IMR-90 (cell line): Measurements from ENCODE around the gene PKDCC. TPM values are rescaled to one million over a fixed set of nuclear protein-coding genes. Genes with fewer than 3 reads are reported as not detected.

Experiments used
- ATAC-seq: fragments of 200-7000 bp; cut with Tn5 transposase; 2 replicates; pipeline ENCODE4 v1.9.1; 2020; ENCODE audit warnings: low read depth, mild to moderate bottlenecking, moderate library complexity
- BruUV-seq: library from RNA; stranded (reverse); fragments of 400-500 nt; replicated peaks from 2 replicates; lab custom pipeline; 2021; lab: Mats Ljungman, UMichigan
- CTCF ChIA-PET: fragments of 300-600 bp; formaldehyde crosslinking; extraction: SDS; loops from one replicate; lab custom pipeline; 2021; ENCODE audit warnings: antibody characterized with exemption; lab: Yijun Ruan, JAX
- POLR2A ChIA-PET: fragments of 300-600 bp; sonication (Branson Sonifier 250); formaldehyde crosslinking; loops from one replicate; lab custom pipeline; 2022; ENCODE audit warnings: antibody characterized with exemption; ENCODE audit not compliant: unreplicated experiment; lab: Charles Lee
- DNase-seq: peaks from one replicate; pipeline ENCODE4 v3.0.0; 2013
- H2AFZ ChIP-seq: replicated peaks from 2 replicates; pipeline ENCODE3; 2013; ENCODE audit warnings: low read length, mild to moderate bottlenecking; ENCODE audit not compliant: poor library complexity
- H2AK5ac ChIP-seq: 2 replicates; pipeline ENCODE4 v1.6.1; 2013; ENCODE audit warnings: low read depth, low read length, inconsistent platforms
- H2AK9ac ChIP-seq: replicated peaks from 2 replicates; pipeline ENCODE3; 2013; ENCODE audit warnings: mild to moderate bottlenecking, low read depth, low read length, moderate library complexity; ENCODE audit not compliant: poor library complexity
- H2BK120ac ChIP-seq: 2 replicates; pipeline ENCODE4 v1.6.1; 2013; ENCODE audit warnings: low read depth, low read length, inconsistent platforms
- H2BK15ac ChIP-seq: 3 replicates; pipeline ENCODE4 v1.6.1; 2013; ENCODE audit warnings: low read depth, low read length, inconsistent platforms
- H2BK20ac ChIP-seq: 2 replicates; pipeline ENCODE4 v1.6.1; 2013; ENCODE audit warnings: low read depth, mild to moderate bottlenecking, inconsistent platforms, low read length, moderate library complexity
- H2BK5ac ChIP-seq: 2 replicates; pipeline ENCODE4 v1.6.1; 2013; ENCODE audit warnings: mild to moderate bottlenecking, low read depth, low read length, inconsistent platforms; ENCODE audit not compliant: poor library complexity, severe bottlenecking
- H3K14ac ChIP-seq: replicated peaks from 2 replicates; pipeline ENCODE4 v1.6.1; 2013; ENCODE audit warnings: low read depth, low read length, inconsistent platforms
- H3K18ac ChIP-seq: 2 replicates; pipeline ENCODE4 v1.6.1; 2013; ENCODE audit warnings: low read depth, low read length, control low read depth
- H3K23ac ChIP-seq: 2 replicates; pipeline ENCODE4 v1.6.1; 2013; ENCODE audit warnings: low read depth, low read length, inconsistent platforms
- H3K27ac ChIP-seq: 2 replicates; pipeline ENCODE4 v1.5.1; 2013; ENCODE audit warnings: mild to moderate bottlenecking, control low read depth, low read length; ENCODE audit not compliant: insufficient read depth
- H3K27me3 ChIP-seq: 2 replicates; pipeline ENCODE4 v1.6.1; 2013; ENCODE audit warnings: low read length; ENCODE audit not compliant: control insufficient read depth, insufficient read depth
- H3K36me3 ChIP-seq: 2 replicates; pipeline ENCODE4 v1.6.1; 2013; ENCODE audit warnings: low read length, mixed read lengths; ENCODE audit not compliant: control insufficient read depth, insufficient read depth
- H3K4ac ChIP-seq: 2 replicates; pipeline ENCODE4 v1.6.1; 2013; ENCODE audit warnings: low read depth, low read length, inconsistent platforms
- H3K4me1 ChIP-seq: 2 replicates; pipeline ENCODE4 v1.6.1; 2013; ENCODE audit warnings: low read length, mixed read lengths; ENCODE audit not compliant: control insufficient read depth, insufficient read depth
- H3K4me2 ChIP-seq: 2 replicates; pipeline ENCODE4 v1.6.1; 2013; ENCODE audit warnings: low read depth, mild to moderate bottlenecking, control low read depth, low read length, moderate library complexity
- H3K4me3 ChIP-seq: 2 replicates; pipeline ENCODE4 v1.5.1; 2013; ENCODE audit warnings: low read depth, mild to moderate bottlenecking, control low read depth, low read length, moderate library complexity; ENCODE audit not compliant: insufficient read depth
- H3K56ac ChIP-seq: 2 replicates; pipeline ENCODE4 v1.6.1; 2013; ENCODE audit warnings: low read length, inconsistent platforms; ENCODE audit not compliant: insufficient read depth; ENCODE audit errors: extremely low read depth
- H3K79me1 ChIP-seq, 2 experiments: 2 replicates each; pipeline ENCODE4 v1.6.1; 2013; ENCODE audit warnings: low read length in 2 of 2, inconsistent platforms in 1 of 2, low read depth in 1 of 2
- H3K9ac ChIP-seq: 2 replicates; pipeline ENCODE4 v1.6.1; 2013; ENCODE audit warnings: low read depth, low read length, control low read depth
- H3K9me1 ChIP-seq: 2 replicates; pipeline ENCODE4 v1.6.1; 2013; ENCODE audit warnings: low read length, inconsistent platforms; ENCODE audit not compliant: insufficient read depth
- H3K9me3 ChIP-seq: 2 replicates; pipeline ENCODE4 v1.6.1; 2013; ENCODE audit warnings: low read length; ENCODE audit not compliant: control insufficient read depth, insufficient read depth
- H4K20me1 ChIP-seq: 2 replicates; pipeline ENCODE4 v1.6.1; 2013; ENCODE audit warnings: low read length, inconsistent platforms; ENCODE audit not compliant: insufficient read depth
- H4K5ac ChIP-seq: 2 replicates; pipeline ENCODE4 v1.6.1; 2013; ENCODE audit warnings: mild to moderate bottlenecking, low read depth, low read length, control low read depth
- H4K8ac ChIP-seq, 2 experiments: 2 replicates each; pipeline ENCODE4 v1.6.1; 2013; ENCODE audit warnings: low read depth in 2 of 2, low read length in 2 of 2, control low read depth in 1 of 2, inconsistent platforms in 1 of 2
- H4K91ac ChIP-seq: 2 replicates; pipeline ENCODE4 v1.6.1; 2013; ENCODE audit warnings: low read depth, low read length, inconsistent platforms; ENCODE audit not compliant: insufficient read depth
- BHLHE40 ChIP-seq: fragments of 150-350 bp; IDR thresholded peaks from 2 replicates; pipeline ENCODE4 v1.6.1; 2016; ENCODE audit warnings: mild to moderate bottlenecking, low read depth, low read length
- CHD1 ChIP-seq: IDR thresholded peaks from 2 replicates; pipeline ENCODE4 v1.6.1; 2012; ENCODE audit warnings: low read depth, low read length, improper control_type of control experiment
- CTCF ChIP-seq: conservative IDR thresholded peaks from 2 replicates; pipeline ENCODE4 v1.5.1; 2012; ENCODE audit warnings: mild to moderate bottlenecking, low read depth, low read length, improper control_type of control experiment
- MAFK ChIP-seq: IDR thresholded peaks from 2 replicates; pipeline ENCODE4 v1.6.1; 2012; ENCODE audit warnings: low read depth, low read length, improper control_type of control experiment
- MAZ ChIP-seq: IDR thresholded peaks from 2 replicates; pipeline ENCODE4 v1.6.1; 2012; ENCODE audit warnings: low read depth, mild to moderate bottlenecking, low read length, improper control_type of control experiment, moderate library complexity, borderline replicate concordance
- NFE2L2 ChIP-seq: fragments of 150-350 bp; IDR thresholded peaks from 2 replicates; pipeline ENCODE4 v1.6.1; 2016; ENCODE audit warnings: low read depth, mild to moderate bottlenecking, low read length
- RCOR1 ChIP-seq: IDR thresholded peaks from 2 replicates; pipeline ENCODE4 v1.6.1; 2012; ENCODE audit warnings: mild to moderate bottlenecking, low read length, improper control_type of control experiment; ENCODE audit not compliant: insufficient replicate concordance
- WGBS, 2 experiments: methylation state at CpG; one replicate each; pipeline versions ENCODE4 v1.1.5 to v1.1.7; 2013; ENCODE audit warnings: missing lambda C conversion rate in 2 of 2; ENCODE audit not compliant: insufficient read length in 1 of 2; ENCODE audit errors: extremely low coverage in 2 of 2; 5-methylcytosine and 5-hydroxymethylcytosine counted together
- dilution Hi-C: fragments of 300-500 bp; cut with HindIII; formaldehyde crosslinking; loops from one replicate; pipeline ENCODE4 v1.14.3; 2018; ENCODE audit warnings: low sequenced_read_pairs; ENCODE audit not compliant: unreplicated experiment
- in situ Hi-C: fragments of 300-500 bp; cut with MboI; formaldehyde crosslinking; loops from 3 replicates; pipeline ENCODE4 v1.14.3; 2019; ENCODE audit warnings: low sequenced_read_pairs, inconsistent platforms, mixed read lengths
- intact Hi-C: fragments of 100-400 bp; cut with micrococcal nuclease; formaldehyde crosslinking; loops from 2 replicates; pipeline ENCODE4 v1.10.0; 2022
- polyA plus RNA-seq, 3 experiments: library from polyadenylated mRNA; depleted of rRNA; stranded (reverse); fragments of >200 nt; gene quantifications; 2 replicates each; pipeline ENCODE4 v1.2.3, GENCODE V29; 2012; ENCODE audit warnings: low replicate concordance in 1 of 3
- total RNA-seq: library from RNA; depleted of rRNA; stranded (reverse); fragments of >200 nt; gene quantifications from 2 replicates; pipeline ENCODE4 v1.2.3, GENCODE V29; 2012
- TF ChIP-seq, protein P1 (sequence below): fragments of 150-350 bp; IDR thresholded peaks from 2 replicates; pipeline ENCODE4 v1.6.1; 2016; ENCODE audit warnings: low read depth, mild to moderate bottlenecking, low read length, moderate library complexity, borderline replicate concordance
- TF ChIP-seq, protein P2 (sequence below): fragments of 150-350 bp; IDR thresholded peaks from 2 replicates; pipeline ENCODE4 v1.6.1; 2017; ENCODE audit warnings: mild to moderate bottlenecking, antibody characterized with exemption, low read length, low read depth

PKDCC gene
- total and polyA plus RNA-seq, 2 of the 4 experiments (the other 2 are of a cell fraction): 55.6 to 95.7 TPM

DNA sequence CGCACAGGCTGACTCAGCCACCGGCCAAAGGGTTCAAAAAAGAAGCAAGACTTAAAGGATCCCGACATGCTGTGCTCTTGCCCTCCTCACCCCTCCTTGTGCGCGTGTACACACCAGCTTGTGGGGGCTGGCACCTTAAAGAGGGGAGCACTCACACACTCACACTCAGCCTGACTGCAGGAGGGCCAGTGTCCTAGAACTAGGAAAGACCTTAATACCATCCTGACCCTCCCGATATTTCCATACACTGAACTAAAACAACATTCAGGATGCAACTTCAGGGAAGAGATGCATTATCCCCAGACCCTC, 5.6 kb downstream of the PKDCC start:
- WGBS, 2 experiments: no CpG with 5 or more reads among the region's 6 CpGs
- peaks cover 33% of the 10 kb centered on the region for H3K9me1 ChIP-seq
- H3K27ac ChIP-seq: peak overlapping the region; percentile 70
- peak overlapping the region; percentile 65 for H2AK5ac ChIP-seq
- H2BK15ac ChIP-seq: peak overlapping the region; percentile 92
- H3K4me2 ChIP-seq: peak overlapping the region; percentile 19; the same call in 1 of the 2 replicates
- H3K36me3 ChIP-seq: peaks cover 75% of the 10 kb centered on the region
- H4K5ac ChIP-seq: peak overlapping the region; percentile 50; the same call in 1 of the 2 replicates
- DNase-seq (no peak), ATAC-seq (no peak)
- intact Hi-C loops: no loop called here
- no peaks in the 10 kb centered on the region for H3K9me3 ChIP-seq
- BruUV-seq: no TSS peak
- peak overlapping the region; percentile 48; the same call in 1 of the 2 replicates for H2BK20ac ChIP-seq
- peak overlapping the region; percentile 94 for H3K4ac ChIP-seq
- H4K20me1 ChIP-seq: peaks cover 51% of the 10 kb centered on the region
- ChIA-PET CTCF (interaction anchor here (0.6 to 0.7 kb wide), 2 partner anchors 33 to 274 kb away, joined by 3 to 4 read pairs; no protein-coding TSS in a partner anchor), POLR2A (interaction anchor here (0.6 kb wide), 1 partner anchor 151 kb away, joined by 6 read pairs; no protein-coding TSS in a partner anchor)
- peak overlapping the region; percentile 82 for H3K14ac ChIP-seq
- in situ Hi-C loops: no loop called here
- H3K9ac ChIP-seq: peak overlapping the region; percentile 25
- TF ChIP-seq RCOR1 (no peak), CHD1 (no peak), MAZ (no peak), NFE2L2 (no peak), MAFK (no peak), CTCF (no peak), BHLHE40 (no peak)
- TF ChIP-seq, protein P1, sequence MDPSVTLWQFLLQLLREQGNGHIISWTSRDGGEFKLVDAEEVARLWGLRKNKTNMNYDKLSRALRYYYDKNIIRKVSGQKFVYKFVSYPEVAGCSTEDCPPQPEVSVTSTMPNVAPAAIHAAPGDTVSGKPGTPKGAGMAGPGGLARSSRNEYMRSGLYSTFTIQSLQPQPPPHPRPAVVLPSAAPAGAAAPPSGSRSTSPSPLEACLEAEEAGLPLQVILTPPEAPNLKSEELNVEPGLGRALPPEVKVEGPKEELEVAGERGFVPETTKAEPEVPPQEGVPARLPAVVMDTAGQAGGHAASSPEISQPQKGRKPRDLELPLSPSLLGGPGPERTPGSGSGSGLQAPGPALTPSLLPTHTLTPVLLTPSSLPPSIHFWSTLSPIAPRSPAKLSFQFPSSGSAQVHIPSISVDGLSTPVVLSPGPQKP: no peak
- TF ChIP-seq, protein P2, sequence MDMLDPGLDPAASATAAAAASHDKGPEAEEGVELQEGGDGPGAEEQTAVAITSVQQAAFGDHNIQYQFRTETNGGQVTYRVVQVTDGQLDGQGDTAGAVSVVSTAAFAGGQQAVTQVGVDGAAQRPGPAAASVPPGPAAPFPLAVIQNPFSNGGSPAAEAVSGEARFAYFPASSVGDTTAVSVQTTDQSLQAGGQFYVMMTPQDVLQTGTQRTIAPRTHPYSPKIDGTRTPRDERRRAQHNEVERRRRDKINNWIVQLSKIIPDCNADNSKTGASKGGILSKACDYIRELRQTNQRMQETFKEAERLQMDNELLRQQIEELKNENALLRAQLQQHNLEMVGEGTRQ: no peak
- H3K27me3 ChIP-seq: no peaks in the 10 kb centered on the region
- peaks cover 41% of the 10 kb centered on the region for H3K4me1 ChIP-seq
- H2AK9ac ChIP-seq: peak overlapping the region; percentile 38
- peak overlapping the region; percentile 49 for H3K18ac ChIP-seq
- H4K91ac ChIP-seq: peak overlapping the region; percentile 45; the same call in 1 of the 2 replicates
- H4K8ac ChIP-seq: peak overlapping the region; percentile 69 to 77
- peak overlapping the region; percentile 64 for H2BK120ac ChIP-seq
- peaks cover 39 to 94% of the 10 kb centered on the region in 2 experiments for H3K79me1 ChIP-seq
- dilution Hi-C loops: no loop called here
- peak overlapping the region; percentile 80 for H2BK5ac ChIP-seq
- H3K4me3 ChIP-seq: no peak overlapping the region
- H3K23ac ChIP-seq: peak overlapping the region; percentile 82; the same call in 1 of the 2 replicates
- H2AFZ ChIP-seq: peak overlapping the region; percentile 82
- peak overlapping the region; percentile 57 for H3K56ac ChIP-seq
